CD8-positive, alpha-beta memory T cell (primary cell): Measurements from ENCODE around the gene NUB1. TPM values are rescaled to one million over a fixed set of nuclear protein-coding genes. Genes with fewer than 3 reads are reported as not detected.

Experiments used
- CTCF ChIA-PET: fragments of 350-600 bp; sonication (Branson Sonifier 250); formaldehyde crosslinking; loops from one replicate; lab custom pipeline; 2021; ENCODE audit warnings: antibody characterized with exemption; lab: Charles Lee
- POLR2A ChIA-PET: fragments of 350-600 bp; sonication (Branson Sonifier 250); formaldehyde crosslinking; loops from one replicate; lab custom pipeline; 2021; ENCODE audit warnings: antibody characterized with exemption; lab: Charles Lee
- DNase-seq, 5 donors: peaks; one replicate each; pipeline versions ENCODE4 v3.0.0 to v3.0.0-alpha.2; 2020 to 2022; ENCODE audit warnings: mixed read lengths in 1 of 5
- H3K27ac ChIP-seq: one replicate; pipeline ENCODE4 v1.7.0; 2013; ENCODE audit warnings: low read depth, mild to moderate bottlenecking, low read length, moderate library complexity
- H3K27me3 ChIP-seq: 2 replicates; pipeline ENCODE4 v1.7.0; 2013; ENCODE audit warnings: low read length, mild to moderate bottlenecking; ENCODE audit not compliant: insufficient read depth, poor library complexity, severe bottlenecking
- H3K36me3 ChIP-seq: 2 replicates; pipeline ENCODE4 v1.7.0; 2013; ENCODE audit warnings: mild to moderate bottlenecking, low read length, moderate library complexity; ENCODE audit not compliant: insufficient read depth
- H3K4me1 ChIP-seq: 2 replicates; pipeline ENCODE4 v1.7.0; 2013; ENCODE audit warnings: mild to moderate bottlenecking, low read length, moderate library complexity; ENCODE audit not compliant: insufficient read depth
- H3K4me3 ChIP-seq: 2 replicates; pipeline ENCODE4 v1.7.0; 2013; ENCODE audit warnings: mild to moderate bottlenecking, low read length
- H3K9me3 ChIP-seq: 2 replicates; pipeline ENCODE4 v1.7.0; 2013; ENCODE audit warnings: mild to moderate bottlenecking, low read length
- H3K27ac Mint-ChIP-seq, 8 donors: one replicate each; pipeline ENCODE4 v1.8.0; 2020 to 2021; ENCODE audit warnings: mixed read lengths in 8 of 8, mild to moderate bottlenecking in 6 of 8, inconsistent platforms in 3 of 8, moderate library complexity in 3 of 8
- H3K27me3 Mint-ChIP-seq, 2 donors: one replicate each; pipeline ENCODE4 v1.8.0; 2020 to 2021; ENCODE audit warnings: mixed read lengths in 2 of 2, mild to moderate bottlenecking in 1 of 2, moderate library complexity in 1 of 2
- H3K36me3 Mint-ChIP-seq, 3 donors: one replicate each; pipeline ENCODE4 v1.8.0; 2020 to 2021; ENCODE audit warnings: mixed read lengths in 3 of 3, inconsistent platforms in 1 of 3, mild to moderate bottlenecking in 1 of 3
- H3K4me1 Mint-ChIP-seq, 3 donors: one replicate each; pipeline ENCODE4 v1.8.0; 2020 to 2021; ENCODE audit warnings: mixed read lengths in 3 of 3, inconsistent platforms in 1 of 3, mild to moderate bottlenecking in 1 of 3
- H3K4me3 Mint-ChIP-seq, 7 donors: one replicate each; pipeline ENCODE4 v1.8.0; 2020 to 2021; ENCODE audit warnings: mixed read lengths in 7 of 7, mild to moderate bottlenecking in 6 of 7, moderate library complexity in 4 of 7, inconsistent platforms in 2 of 7
- H3K9me3 Mint-ChIP-seq, 5 donors: one replicate each; pipeline ENCODE4 v1.8.0; 2020 to 2022; ENCODE audit warnings: mixed read lengths in 5 of 5, mild to moderate bottlenecking in 3 of 5, moderate library complexity in 2 of 5, inconsistent platforms in 1 of 5
- polyA plus RNA-seq: library from polyadenylated mRNA; unstranded; fragments of 300-500 nt; fragmentation: Illumina TruSeq; gene quantifications from one replicate; pipeline ENCODE4 v1.2.3, GENCODE V29; 2021
- total RNA-seq, 2 experiments: library from RNA; stranded (reverse); gene quantifications; one replicate each; pipeline ENCODE4 v1.2.3, GENCODE V29; 2021

Gene NUB1
- total and polyA plus RNA-seq, 3 experiments from 2014 or later = 39.1 to 82.6 (median 46.1) TPM

DNA sequence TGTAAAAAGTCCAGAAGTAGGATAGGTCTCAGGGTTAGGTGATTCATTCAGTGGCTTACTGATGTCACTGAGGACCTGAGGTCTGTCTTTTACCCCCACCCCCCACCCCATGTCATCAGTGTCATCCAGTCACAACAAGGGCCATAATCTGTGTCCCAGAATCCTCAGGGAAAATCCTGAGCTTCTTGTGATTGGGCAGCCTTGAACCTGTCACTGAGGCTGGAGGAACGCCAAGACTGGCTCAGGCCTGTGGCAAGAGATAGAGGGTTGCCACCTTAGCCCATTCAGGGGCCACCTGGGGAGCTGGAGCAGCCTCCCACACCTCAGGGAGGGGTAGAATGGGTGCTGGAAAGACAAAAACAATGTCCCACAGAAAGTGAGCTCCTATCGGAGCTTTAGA is 29.7 kb downstream of the NUB1 start:
- Histone ChIP-seq H3K27ac (no peak overlapping the region), H3K4me3 (no peak overlapping the region), H3K4me1 (peaks cover 9% of the 10 kb centered on the region), H3K27me3 (no peaks in the 10 kb centered on the region), H3K9me3 (no peaks in the 10 kb centered on the region), H3K36me3 (peaks cover 47% of the 10 kb centered on the region)
- H3K36me3 Mint-ChIP-seq = peaks cover 0 to 76% (median 18%) of the 10 kb centered on the region in 3 donors
- no peaks in the 10 kb centered on the region for H3K27me3 Mint-ChIP-seq
- ChIA-PET CTCF (interaction anchor here (1.5 to 6.8 kb wide), 3 partner anchors 21 to 77 kb away, joined by 3 to 138 read pairs (median 5); no protein-coding TSS in a partner anchor), POLR2A (interaction anchor here (1.0 kb wide), 1 partner anchor 78 kb away, joined by 3 read pairs; no protein-coding TSS in a partner anchor)
- H3K4me3 Mint-ChIP-seq = no peak overlapping the region
- H3K9me3 Mint-ChIP-seq = no peaks in the 10 kb centered on the region
- peaks cover 6 to 18% (median 7%) of the 10 kb centered on the region in 3 donors for H3K4me1 Mint-ChIP-seq
- peak overlapping the region in 1 of 8 donors; percentile 66 for H3K27ac Mint-ChIP-seq
- no peak for DNase-seq

GRCh38 chr7:151372612-151373265 is 31.1 kb downstream of the NUB1 start:
- ChIA-PET CTCF (interaction anchor here (1.5 kb wide), 2 partner anchors 58 to 76 kb away, joined by 3 to 5 read pairs; no protein-coding TSS in a partner anchor), POLR2A (no interaction called here)
- DNase-seq = no peak

DNA sequence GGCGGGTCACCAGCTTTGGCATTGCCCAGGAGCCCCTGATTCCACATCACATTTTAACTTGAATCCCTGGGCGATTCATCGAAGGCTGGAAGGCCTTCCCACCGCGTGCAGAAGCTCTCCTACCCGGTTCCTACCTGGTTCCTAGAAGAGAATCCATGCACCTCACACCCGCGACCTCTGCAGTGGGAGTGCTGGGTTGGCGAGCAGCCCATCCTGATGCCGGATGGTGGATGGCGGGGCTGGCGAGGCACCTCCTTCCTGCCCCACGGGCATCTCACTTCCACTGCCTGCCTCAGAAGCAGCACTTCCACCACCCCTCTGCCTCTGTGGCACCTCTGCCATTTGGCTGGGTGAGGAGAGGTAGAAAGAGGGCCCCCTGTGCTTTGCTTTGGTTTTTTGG is 32.0 kb downstream of the NUB1 start:
- H3K36me3 Mint-ChIP-seq = peaks cover 0 to 85% (median 23%) of the 10 kb centered on the region in 3 donors
- H3K27ac Mint-ChIP-seq = peak overlapping the region in 2 of 8 donors; percentile 21 to 60
- no peak overlapping the region for H3K4me3 Mint-ChIP-seq
- Histone ChIP-seq H3K4me1 (no peaks in the 10 kb centered on the region), H3K27me3 (no peaks in the 10 kb centered on the region), H3K36me3 (peaks cover 48% of the 10 kb centered on the region), H3K9me3 (no peaks in the 10 kb centered on the region), H3K4me3 (no peak overlapping the region), H3K27ac (no peak overlapping the region)
- H3K27me3 Mint-ChIP-seq = no peaks in the 10 kb centered on the region
- no peaks in the 10 kb centered on the region for H3K9me3 Mint-ChIP-seq
- CTCF ChIA-PET = interaction anchor here (1.5 kb wide), 1 partner anchor 75 kb away, joined by 5 read pairs; no protein-coding TSS in a partner anchor
- peaks cover 0 to 5% (median 1%) of the 10 kb centered on the region in 3 donors for H3K4me1 Mint-ChIP-seq
- DNase-seq = no peak
- POLR2A ChIA-PET = no interaction called here

More at GRCh38 chr7:151372612-151373265, 31.1 kb downstream of the NUB1 start:
- H3K4me3 ChIP-seq = no peak overlapping the region
- H3K4me1 ChIP-seq = peaks cover 8% of the 10 kb centered on the region
- H3K27me3 ChIP-seq = no peaks in the 10 kb centered on the region
- H3K4me1 Mint-ChIP-seq = peaks cover 6 to 14% (median 7%) of the 10 kb centered on the region in 3 donors
- H3K27ac Mint-ChIP-seq = peak overlapping the region in 6 of 8 donors; percentile 18 to 81 (median 53)
- no peak overlapping the region for H3K4me3 Mint-ChIP-seq
- H3K9me3 ChIP-seq = no peaks in the 10 kb centered on the region
- peaks cover 51% of the 10 kb centered on the region for H3K36me3 ChIP-seq
- H3K27ac ChIP-seq = no peak overlapping the region
- peaks cover 0 to 84% (median 19%) of the 10 kb centered on the region in 3 donors for H3K36me3 Mint-ChIP-seq
- no peaks in the 10 kb centered on the region for H3K9me3 Mint-ChIP-seq
- H3K27me3 Mint-ChIP-seq = no peaks in the 10 kb centered on the region

GRCh38 chr7:151374139-151374538 is 32.5 kb downstream of the NUB1 start:
- Mint-ChIP-seq H3K4me1 (peaks cover 0 to 4% (median 2%) of the 10 kb centered on the region in 3 donors), H3K27ac (peak overlapping the region in 1 of 8 donors; percentile 89), H3K4me3 (no peak overlapping the region), H3K27me3 (no peaks in the 10 kb centered on the region), H3K9me3 (no peaks in the 10 kb centered on the region), H3K36me3 (peaks cover 0 to 87% (median 25%) of the 10 kb centered on the region in 3 donors)
- Histone ChIP-seq H3K27ac (no peak overlapping the region), H3K27me3 (no peaks in the 10 kb centered on the region), H3K4me3 (no peak overlapping the region), H3K36me3 (peaks cover 48% of the 10 kb centered on the region), H3K4me1 (no peaks in the 10 kb centered on the region), H3K9me3 (no peaks in the 10 kb centered on the region)
- no peak for DNase-seq
- ChIA-PET CTCF (interaction anchor here (1.5 kb wide), 1 partner anchor 74 kb away, joined by 5 read pairs; no protein-coding TSS in a partner anchor), POLR2A (no interaction called here)

- H3K27ac ChIP-seq = no peak overlapping the region
- no peaks in the 10 kb centered on the region for H3K9me3 ChIP-seq
- no peaks in the 10 kb centered on the region for H3K4me1 ChIP-seq
- Mint-ChIP-seq H3K4me1 (peaks cover 0 to 4% (median 4%) of the 10 kb centered on the region in 3 donors), H3K9me3 (no peaks in the 10 kb centered on the region), H3K4me3 (no peak overlapping the region), H3K27me3 (no peaks in the 10 kb centered on the region), H3K27ac (peak overlapping the region in 1 of 8 donors; percentile 89), H3K36me3 (peaks cover 0 to 85% (median 23%) of the 10 kb centered on the region in 3 donors)
- ChIA-PET POLR2A (no interaction called here), CTCF (no interaction called here)
- peaks cover 42% of the 10 kb centered on the region for H3K36me3 ChIP-seq
- H3K27me3 ChIP-seq = no peaks in the 10 kb centered on the region
- DNase-seq = no peak
- H3K4me3 ChIP-seq = no peak overlapping the region
Measured at GRCh38 chr7:151374726-151375125, 33.1 kb downstream of the NUB1 start.

DNA sequence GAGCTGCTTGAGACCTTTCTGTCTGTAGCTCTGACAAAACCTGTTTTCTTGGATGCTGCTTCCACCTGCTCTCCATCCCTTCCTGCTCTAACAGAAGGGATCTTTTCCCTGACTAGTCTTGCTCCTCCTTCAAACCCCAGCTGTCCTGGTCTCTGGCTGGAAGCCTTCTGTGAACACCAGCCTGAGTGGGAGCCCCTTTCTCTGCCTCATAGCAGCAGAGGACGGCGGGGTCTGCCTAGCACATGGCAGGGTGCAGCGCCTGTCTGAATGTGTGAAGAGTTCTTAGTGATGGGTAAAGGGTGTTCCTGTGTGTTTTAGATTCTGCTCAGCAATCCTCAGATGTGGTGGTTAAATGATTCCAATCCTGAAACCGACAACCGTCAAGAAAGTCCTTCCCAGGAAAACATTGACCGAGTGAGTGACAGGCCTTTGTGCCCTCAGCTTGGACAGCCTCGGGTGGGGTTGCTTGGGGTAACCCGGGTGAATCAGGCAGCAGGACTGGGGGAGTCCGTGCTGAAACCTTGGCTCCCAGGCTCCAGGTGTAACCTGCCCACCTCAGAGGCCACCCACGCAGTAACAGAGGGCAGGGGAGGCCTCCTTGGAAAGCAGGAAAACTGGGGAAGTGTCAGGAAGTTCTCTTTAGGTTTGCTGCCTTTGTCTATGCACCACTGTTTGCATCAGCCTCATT is 34.1 kb downstream of the NUB1 start:
- peaks cover 0 to 79% (median 22%) of the 10 kb centered on the region in 3 donors for H3K36me3 Mint-ChIP-seq
- peak overlapping the region in 4 of 8 donors; percentile 38 to 74 (median 60) for H3K27ac Mint-ChIP-seq
- Histone ChIP-seq H3K27ac (no peak overlapping the region), H3K4me3 (no peak overlapping the region), H3K4me1 (peaks cover under 1% of the 10 kb centered on the region), H3K9me3 (no peaks in the 10 kb centered on the region), H3K27me3 (no peaks in the 10 kb centered on the region), H3K36me3 (peaks cover 38% of the 10 kb centered on the region)
- DNase-seq = no peak
- ChIA-PET CTCF (interaction anchor here (1.5 to 2.1 kb wide), 2 partner anchors 58 to 73 kb away, joined by 4 to 6 read pairs; no protein-coding TSS in a partner anchor), POLR2A (no interaction called here)
- no peak overlapping the region for H3K4me3 Mint-ChIP-seq
- H3K4me1 Mint-ChIP-seq = peaks cover 0 to 4% (median 4%) of the 10 kb centered on the region in 3 donors
- no peaks in the 10 kb centered on the region for H3K27me3 Mint-ChIP-seq
- no peaks in the 10 kb centered on the region for H3K9me3 Mint-ChIP-seq

- Mint-ChIP-seq H3K4me3 (no peak overlapping the region), H3K4me1 (peaks cover 4 to 9% (median 4%) of the 10 kb centered on the region in 3 donors), H3K27ac (no peak overlapping the region), H3K9me3 (no peaks in the 10 kb centered on the region), H3K27me3 (no peaks in the 10 kb centered on the region), H3K36me3 (peaks cover 0 to 74% (median 22%) of the 10 kb centered on the region in 3 donors)
- Histone ChIP-seq H3K4me3 (no peak overlapping the region), H3K4me1 (peaks cover 7% of the 10 kb centered on the region), H3K36me3 (peaks cover 34% of the 10 kb centered on the region), H3K27ac (no peak overlapping the region), H3K27me3 (no peaks in the 10 kb centered on the region), H3K9me3 (no peaks in the 10 kb centered on the region)
- no peak for DNase-seq
- CTCF ChIA-PET = interaction anchor here (1.5 to 2.1 kb wide), 2 partner anchors 57 to 72 kb away, joined by 4 to 6 read pairs; no protein-coding TSS in a partner anchor
- POLR2A ChIA-PET = no interaction called here
Measured at GRCh38 chr7:151376218-151376902, 34.7 kb downstream of the NUB1 start.
